ENCODE results near the gene AUP1. TPM values are rescaled to one million over a fixed set of nuclear protein-coding genes. Genes with fewer than 3 reads are reported as not detected.

The AUP1 gene
- total RNA-seq, 1 donor from 2014 or later, result 76.8 TPM

- H3K27ac Mint-ChIP-seq (ENCODE audit: unreplicated experiment), result no peak overlapping the region
- peaks cover 19% of the 10 kb centered on the region for H3K4me1 Mint-ChIP-seq (ENCODE audit: low read depth)
- peak; percentile 72 for DNase-seq (ENCODE audit: low spot score)
- peaks cover 19% of the 10 kb centered on the region for H3K27me3 Mint-ChIP-seq (ENCODE audit: low read depth)
- H3K36me3 Mint-ChIP-seq (ENCODE audit: low read depth), result peaks cover 19% of the 10 kb centered on the region
- TF ChIP-seq, protein P1, sequence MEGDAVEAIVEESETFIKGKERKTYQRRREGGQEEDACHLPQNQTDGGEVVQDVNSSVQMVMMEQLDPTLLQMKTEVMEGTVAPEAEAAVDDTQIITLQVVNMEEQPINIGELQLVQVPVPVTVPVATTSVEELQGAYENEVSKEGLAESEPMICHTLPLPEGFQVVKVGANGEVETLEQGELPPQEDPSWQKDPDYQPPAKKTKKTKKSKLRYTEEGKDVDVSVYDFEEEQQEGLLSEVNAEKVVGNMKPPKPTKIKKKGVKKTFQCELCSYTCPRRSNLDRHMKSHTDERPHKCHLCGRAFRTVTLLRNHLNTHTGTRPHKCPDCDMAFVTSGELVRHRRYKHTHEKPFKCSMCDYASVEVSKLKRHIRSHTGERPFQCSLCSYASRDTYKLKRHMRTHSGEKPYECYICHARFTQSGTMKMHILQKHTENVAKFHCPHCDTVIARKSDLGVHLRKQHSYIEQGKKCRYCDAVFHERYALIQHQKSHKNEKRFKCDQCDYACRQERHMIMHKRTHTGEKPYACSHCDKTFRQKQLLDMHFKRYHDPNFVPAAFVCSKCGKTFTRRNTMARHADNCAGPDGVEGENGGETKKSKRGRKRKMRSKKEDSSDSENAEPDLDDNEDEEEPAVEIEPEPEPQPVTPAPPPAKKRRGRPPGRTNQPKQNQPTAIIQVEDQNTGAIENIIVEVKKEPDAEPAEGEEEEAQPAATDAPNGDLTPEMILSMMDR (IDR thresholded peaks at IDR 0.05), result no peak
- no peak overlapping the region for H3K4me3 Mint-ChIP-seq (ENCODE audit: unreplicated experiment)
- no peaks in the 10 kb centered on the region for H3K9me3 Mint-ChIP-seq (ENCODE audit: low read depth)
Observed at GRCh38 chr2:74524955-74525716, 4.4 kb downstream of the AUP1 start.

- no peaks in the 10 kb centered on the region for H3K9me3 Mint-ChIP-seq (ENCODE audit: low read depth)
- H3K36me3 Mint-ChIP-seq (ENCODE audit: low read depth), result peaks cover 18% of the 10 kb centered on the region
- H3K27me3 Mint-ChIP-seq (ENCODE audit: low read depth), result peaks cover 30% of the 10 kb centered on the region
- peaks cover 18% of the 10 kb centered on the region for H3K4me1 Mint-ChIP-seq (ENCODE audit: low read depth)
- H3K27ac Mint-ChIP-seq (ENCODE audit: unreplicated experiment), result no peak overlapping the region
- peak; percentile 73 for DNase-seq (ENCODE audit: low spot score)
- H3K4me3 Mint-ChIP-seq (ENCODE audit: unreplicated experiment), result no peak overlapping the region
- TF ChIP-seq, protein P1 (IDR thresholded peaks at IDR 0.05), result no peak
Observed at GRCh38 chr2:74524005-74524404, 5.5 kb downstream of the AUP1 start.

DNA sequence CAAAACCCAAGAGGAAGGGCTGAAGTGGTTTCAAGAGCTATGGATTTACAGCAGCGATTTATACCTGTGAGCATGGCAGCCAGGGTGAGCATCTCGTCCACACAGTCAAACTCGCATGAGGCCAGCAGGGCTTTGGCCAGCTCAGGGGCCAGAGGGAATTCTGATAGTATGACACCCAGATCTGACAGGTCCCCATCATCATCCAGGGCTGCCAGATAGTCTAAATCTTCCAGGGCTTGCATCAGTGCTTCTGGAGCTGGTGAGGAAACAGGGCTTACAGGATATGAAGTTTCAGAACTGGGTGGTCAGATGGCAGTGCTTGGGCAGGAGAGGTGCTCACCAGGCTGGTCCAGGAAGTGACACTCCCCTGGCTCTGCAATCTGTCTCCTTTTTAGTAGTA is 7.0 kb downstream of the AUP1 start:
- Mint-ChIP-seq H3K4me3 (ENCODE audit: unreplicated experiment) (no peak overlapping the region), H3K4me1 (ENCODE audit: low read depth) (peaks cover 3% of the 10 kb centered on the region), H3K36me3 (ENCODE audit: low read depth) (peaks cover 15% of the 10 kb centered on the region), H3K27ac (ENCODE audit: unreplicated experiment) (no peak overlapping the region), H3K9me3 (ENCODE audit: low read depth) (no peaks in the 10 kb centered on the region), H3K27me3 (ENCODE audit: low read depth) (peaks cover 44% of the 10 kb centered on the region)
- DNase-seq (ENCODE audit: low spot score), result peak; percentile 24
- TF ChIP-seq, protein P1 (IDR thresholded peaks at IDR 0.05), result no peak

DNA sequence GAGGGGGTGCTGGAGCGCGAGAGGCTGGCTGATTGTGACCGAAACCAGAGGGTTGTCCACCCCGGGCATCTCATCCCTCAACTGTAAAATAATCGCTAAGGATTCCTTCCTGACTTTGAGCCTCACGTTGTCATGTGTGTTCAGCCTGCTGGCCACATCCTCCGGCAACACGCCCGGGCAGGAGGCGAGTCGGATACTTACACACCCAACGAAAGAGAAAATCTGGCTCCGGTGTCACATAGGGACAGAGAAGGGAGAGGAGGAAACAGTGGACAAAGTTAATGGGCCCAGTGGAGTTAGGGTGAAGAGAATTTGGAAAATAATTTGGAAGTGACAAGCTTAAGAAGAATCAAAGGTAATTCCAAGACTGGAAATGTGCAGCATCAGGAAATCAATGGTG is 12.9 kb downstream of the AUP1 start:
- no peak overlapping the region for H3K4me3 Mint-ChIP-seq (ENCODE audit: unreplicated experiment)
- TF ChIP-seq, protein P1 (IDR thresholded peaks at IDR 0.05), result no peak
- H3K27me3 Mint-ChIP-seq (ENCODE audit: low read depth), result peaks cover 73% of the 10 kb centered on the region
- no peak for DNase-seq (ENCODE audit: low spot score)
- H3K36me3 Mint-ChIP-seq (ENCODE audit: low read depth), result no peaks in the 10 kb centered on the region
- H3K27ac Mint-ChIP-seq (ENCODE audit: unreplicated experiment), result no peak overlapping the region
- H3K4me1 Mint-ChIP-seq (ENCODE audit: low read depth), result peaks cover 7% of the 10 kb centered on the region
- H3K9me3 Mint-ChIP-seq (ENCODE audit: low read depth), result no peaks in the 10 kb centered on the region

DNA sequence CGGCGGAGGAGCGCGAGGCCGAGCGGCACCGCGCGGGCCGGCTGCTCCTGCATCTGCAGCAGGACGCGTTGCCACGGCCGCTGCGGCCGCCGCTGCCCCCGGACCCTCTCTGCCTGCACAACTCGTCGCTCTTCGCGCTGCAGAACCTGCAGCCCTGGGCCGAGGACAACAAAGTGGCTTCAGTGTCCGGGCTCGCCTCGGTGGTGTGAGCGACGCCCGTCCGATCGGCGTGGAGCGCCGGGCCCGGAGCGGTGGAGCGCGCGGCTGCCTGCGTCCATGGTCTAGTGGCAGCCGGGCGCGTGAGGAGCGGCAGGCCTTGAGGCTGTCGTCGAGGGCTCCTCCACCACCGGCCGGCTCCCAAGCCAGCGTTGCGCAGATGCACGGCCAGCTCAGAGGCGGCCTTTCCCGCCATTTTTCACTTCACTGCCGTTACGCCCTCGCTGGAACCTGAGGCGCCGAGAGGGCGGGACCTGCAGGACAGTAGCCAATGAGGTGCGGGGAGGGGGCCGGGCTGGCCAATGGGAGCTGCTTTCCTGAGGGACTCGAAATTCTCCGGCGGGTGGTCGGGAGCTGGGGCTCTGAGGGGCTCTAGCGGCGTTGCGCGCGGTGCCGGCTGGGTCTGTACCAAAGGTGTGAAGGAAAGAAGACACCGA is 13.4 kb downstream of the AUP1 start:
- Mint-ChIP-seq H3K36me3 (ENCODE audit: low read depth) (no peaks in the 10 kb centered on the region), H3K27me3 (ENCODE audit: low read depth) (peaks cover 76% of the 10 kb centered on the region), H3K9me3 (ENCODE audit: low read depth) (no peaks in the 10 kb centered on the region), H3K27ac (ENCODE audit: unreplicated experiment) (no peak overlapping the region), H3K4me1 (ENCODE audit: low read depth) (peaks cover 7% of the 10 kb centered on the region), H3K4me3 (ENCODE audit: unreplicated experiment) (peak overlapping the region; percentile 52)
- DNase-seq (ENCODE audit: low spot score), result peak; percentile 91
- TF ChIP-seq, protein P1 (IDR thresholded peaks at IDR 0.05), result no peak

Data from chondrocyte (in vitro differentiated cells).